Smooth muscle cell (in vitro differentiated cells): Measurements from ENCODE around the gene GPR155. TPM values are rescaled to one million over a fixed set of nuclear protein-coding genes. Genes with fewer than 3 reads are reported as not detected.

Experiments used
- DNase-seq: peaks from one replicate; lab custom pipeline; 2025; ENCODE audit not compliant: unreplicated experiment; lab: John Stamatoyannopoulos, UW
- H2AFZ ChIP-seq: fragments of 200-600 bp; sonication (generic); 2 replicates; pipeline ENCODE4 v1.6.0; 2016; ENCODE audit warnings: antibody characterized with exemption, low read depth, mild to moderate bottlenecking
- H3F3A ChIP-seq: fragments of 200-600 bp; sonication (generic); 2 replicates; pipeline ENCODE4 v1.6.0; 2017; ENCODE audit warnings: antibody characterized with exemption, low read depth
- H3K27ac ChIP-seq: fragments of 200-600 bp; sonication (generic); 2 replicates; pipeline ENCODE4 v1.5.1; 2016; ENCODE audit warnings: low read depth, mild to moderate bottlenecking
- H3K27me3 ChIP-seq: fragments of 200-600 bp; sonication (generic); 2 replicates; pipeline ENCODE4 v1.6.1; 2016; ENCODE audit warnings: low read depth, mild to moderate bottlenecking
- H3K36me3 ChIP-seq: fragments of 200-600 bp; sonication (generic); 2 replicates; pipeline ENCODE4 v1.5.1; 2016; ENCODE audit warnings: low read depth
- H3K4me1 ChIP-seq: fragments of 200-600 bp; sonication (generic); 2 replicates; pipeline ENCODE4 v1.5.1; 2016; ENCODE audit warnings: low read depth
- H3K4me2 ChIP-seq: fragments of 200-600 bp; sonication (generic); 2 replicates; pipeline ENCODE4 v1.6.0; 2016; ENCODE audit warnings: mild to moderate bottlenecking
- H3K4me3 ChIP-seq: fragments of 200-600 bp; sonication (generic); 2 replicates; pipeline ENCODE4 v1.5.1; 2016; ENCODE audit warnings: mild to moderate bottlenecking
- H3K79me2 ChIP-seq: fragments of 200-600 bp; sonication (generic); 2 replicates; pipeline ENCODE4 v1.6.0; 2016; ENCODE audit warnings: low read depth, mild to moderate bottlenecking
- H3K9ac ChIP-seq: fragments of 200-600 bp; sonication (generic); 2 replicates; pipeline ENCODE4 v1.6.0; 2016; ENCODE audit warnings: low read depth
- H3K9me3 ChIP-seq: fragments of 200-600 bp; sonication (generic); replicated peaks from 2 replicates; pipeline ENCODE4 v1.5.1; 2016; ENCODE audit warnings: low read depth
- H4K20me1 ChIP-seq: fragments of 200-600 bp; sonication (generic); 2 replicates; pipeline ENCODE4 v1.6.0; 2016; ENCODE audit warnings: low read depth
- WGBS: methylation state at CpG from one replicate; pipeline ENCODE4 v1.1.7; 2016; ENCODE audit warnings: low lambda C conversion rate; 5-methylcytosine and 5-hydroxymethylcytosine counted together
- polyA plus RNA-seq: library from polyadenylated mRNA; unstranded; fragments of >200 nt; fragmentation: Nextera tagmentation; extraction: Ambion mirVana; gene quantifications from 2 replicates; pipeline ENCODE4 v1.2.1, GENCODE V29; 2016
- total RNA-seq: library from RNA; depleted of rRNA; stranded (reverse); fragments of >200 nt; gene quantifications from 2 replicates; pipeline ENCODE4 v1.2.3, GENCODE V29; 2014
- TF ChIP-seq, protein P1 (sequence below): fragments of 200-600 bp; sonication (generic); IDR thresholded peaks from 2 replicates; pipeline ENCODE4 v1.5.1; 2017; ENCODE audit warnings: borderline replicate concordance, mild to moderate bottlenecking, antibody characterized with exemption; ENCODE audit not compliant: insufficient read depth, poor library complexity, severe bottlenecking

Gene GPR155
- total and polyA plus RNA-seq, 2 experiments from 2014 or later, result 6.9 to 10.5 TPM

DNA sequence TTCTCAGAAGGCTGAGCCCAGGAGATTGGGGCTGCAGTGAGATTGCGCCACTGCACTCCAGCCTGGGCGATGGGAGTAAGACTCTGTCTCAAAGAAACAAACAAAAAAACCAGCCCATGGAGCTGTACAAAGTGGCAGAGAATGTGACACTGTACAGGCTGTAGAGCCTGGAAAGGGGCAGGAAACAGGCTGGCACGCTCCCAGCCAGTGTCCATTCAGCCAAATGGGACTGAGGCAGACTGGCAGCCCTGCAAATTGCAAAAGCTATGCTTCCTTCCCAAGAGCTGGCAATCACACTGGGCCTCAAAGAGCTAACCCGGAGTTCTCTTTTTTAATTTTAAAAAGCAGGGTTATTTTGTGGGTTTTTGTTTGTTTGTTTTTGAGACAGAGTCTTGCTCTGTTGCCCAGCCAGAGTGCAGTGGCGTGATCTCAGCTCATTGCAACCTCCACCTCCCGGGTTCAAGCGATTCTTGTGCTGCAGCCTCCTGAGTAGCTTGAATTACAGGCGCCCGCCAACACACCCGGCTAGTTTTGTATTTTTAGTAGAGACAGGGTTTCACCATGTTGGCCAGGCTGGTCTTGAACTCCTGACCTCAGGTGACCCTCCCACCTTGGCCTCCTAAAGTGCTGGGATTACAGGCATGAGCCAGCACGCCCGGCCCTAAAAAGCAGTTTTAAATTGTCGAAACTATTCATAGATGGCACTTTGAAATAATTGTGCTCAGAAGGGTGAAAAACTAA lies 48.5 kb downstream of the GPR155 start:
- Histone ChIP-seq H3K27ac (no peak overlapping the region), H3K36me3 (no peaks in the 10 kb centered on the region), H3F3A (peaks cover 8% of the 10 kb centered on the region), H2AFZ (no peak overlapping the region), H3K4me3 (no peak overlapping the region), H3K4me1 (peaks cover 3% of the 10 kb centered on the region), H3K9ac (no peak overlapping the region), H3K9me3 (no peaks in the 10 kb centered on the region), H4K20me1 (no peaks in the 10 kb centered on the region), H3K79me2 (no peaks in the 10 kb centered on the region), H3K27me3 (no peaks in the 10 kb centered on the region), H3K4me2 (no peak overlapping the region)
- 88% methylated on average over 13 of the region's 13 CpGs for WGBS
- TF ChIP-seq, protein P1, sequence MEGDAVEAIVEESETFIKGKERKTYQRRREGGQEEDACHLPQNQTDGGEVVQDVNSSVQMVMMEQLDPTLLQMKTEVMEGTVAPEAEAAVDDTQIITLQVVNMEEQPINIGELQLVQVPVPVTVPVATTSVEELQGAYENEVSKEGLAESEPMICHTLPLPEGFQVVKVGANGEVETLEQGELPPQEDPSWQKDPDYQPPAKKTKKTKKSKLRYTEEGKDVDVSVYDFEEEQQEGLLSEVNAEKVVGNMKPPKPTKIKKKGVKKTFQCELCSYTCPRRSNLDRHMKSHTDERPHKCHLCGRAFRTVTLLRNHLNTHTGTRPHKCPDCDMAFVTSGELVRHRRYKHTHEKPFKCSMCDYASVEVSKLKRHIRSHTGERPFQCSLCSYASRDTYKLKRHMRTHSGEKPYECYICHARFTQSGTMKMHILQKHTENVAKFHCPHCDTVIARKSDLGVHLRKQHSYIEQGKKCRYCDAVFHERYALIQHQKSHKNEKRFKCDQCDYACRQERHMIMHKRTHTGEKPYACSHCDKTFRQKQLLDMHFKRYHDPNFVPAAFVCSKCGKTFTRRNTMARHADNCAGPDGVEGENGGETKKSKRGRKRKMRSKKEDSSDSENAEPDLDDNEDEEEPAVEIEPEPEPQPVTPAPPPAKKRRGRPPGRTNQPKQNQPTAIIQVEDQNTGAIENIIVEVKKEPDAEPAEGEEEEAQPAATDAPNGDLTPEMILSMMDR, result no peak
- DNase-seq, result no peak

DNA sequence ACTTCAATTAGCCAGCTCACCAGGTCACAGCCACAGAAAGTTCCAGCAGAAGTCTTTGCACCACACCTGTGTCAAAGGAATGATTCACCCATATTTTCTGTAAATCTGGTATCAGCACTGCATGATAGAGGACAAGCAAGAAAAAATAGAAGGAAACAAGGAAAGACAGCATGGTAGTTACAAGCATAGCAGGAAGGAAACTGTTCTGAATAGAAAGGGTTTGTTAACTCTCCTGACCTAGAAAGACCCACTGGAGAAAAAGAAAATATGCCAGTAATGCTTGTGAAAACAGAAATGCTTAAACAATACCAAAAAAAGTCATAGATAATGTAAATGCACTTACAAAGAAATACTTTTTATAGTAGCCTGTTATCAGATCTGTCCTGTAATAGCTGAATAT lies 50.5 kb downstream of the GPR155 start:
- Histone ChIP-seq H3K4me2 (no peak overlapping the region), H3F3A (peaks cover 5% of the 10 kb centered on the region), H3K9me3 (no peaks in the 10 kb centered on the region), H3K4me3 (no peak overlapping the region), H3K9ac (no peak overlapping the region), H2AFZ (no peak overlapping the region), H3K4me1 (no peaks in the 10 kb centered on the region), H3K79me2 (no peaks in the 10 kb centered on the region), H3K27ac (no peak overlapping the region), H4K20me1 (no peaks in the 10 kb centered on the region), H3K36me3 (no peaks in the 10 kb centered on the region), H3K27me3 (no peaks in the 10 kb centered on the region)
- TF ChIP-seq, protein P1, result no peak
- no peak for DNase-seq

DNA sequence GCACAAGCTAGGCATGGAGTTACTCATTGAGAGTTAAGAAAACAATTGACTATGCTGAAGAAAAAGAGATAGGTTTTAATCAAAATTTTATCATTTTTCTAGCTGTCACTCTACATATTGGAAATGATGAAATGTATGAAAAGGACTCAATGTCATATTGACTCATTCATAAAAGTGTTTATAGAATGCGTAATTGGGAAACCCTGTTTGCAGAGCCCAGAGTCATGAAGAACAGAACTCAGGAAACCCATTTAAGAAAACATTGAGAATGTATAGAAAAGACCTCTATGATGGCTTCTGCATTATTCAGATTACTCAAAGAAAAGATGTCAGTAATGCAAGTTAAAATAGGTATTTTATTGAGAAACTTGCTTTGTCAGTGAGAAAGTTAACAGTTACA lies 54.9 kb downstream of the GPR155 start:
- no peak for DNase-seq
- no peak overlapping the region for H2AFZ ChIP-seq
- no peaks in the 10 kb centered on the region for H3K27me3 ChIP-seq
- H3K4me3 ChIP-seq, result no peak overlapping the region
- 98% methylated on average over 1 of the region's 1 CpG for WGBS
- TF ChIP-seq, protein P1, result no peak
- no peak overlapping the region for H3K27ac ChIP-seq
- no peak overlapping the region for H3K9ac ChIP-seq
- H3K36me3 ChIP-seq, result peaks cover 10% of the 10 kb centered on the region
- no peaks in the 10 kb centered on the region for H3K4me1 ChIP-seq
- no peaks in the 10 kb centered on the region for H3F3A ChIP-seq
- no peaks in the 10 kb centered on the region for H3K9me3 ChIP-seq
- H4K20me1 ChIP-seq, result no peaks in the 10 kb centered on the region
- no peak overlapping the region for H3K4me2 ChIP-seq
- H3K79me2 ChIP-seq, result no peaks in the 10 kb centered on the region

DNA sequence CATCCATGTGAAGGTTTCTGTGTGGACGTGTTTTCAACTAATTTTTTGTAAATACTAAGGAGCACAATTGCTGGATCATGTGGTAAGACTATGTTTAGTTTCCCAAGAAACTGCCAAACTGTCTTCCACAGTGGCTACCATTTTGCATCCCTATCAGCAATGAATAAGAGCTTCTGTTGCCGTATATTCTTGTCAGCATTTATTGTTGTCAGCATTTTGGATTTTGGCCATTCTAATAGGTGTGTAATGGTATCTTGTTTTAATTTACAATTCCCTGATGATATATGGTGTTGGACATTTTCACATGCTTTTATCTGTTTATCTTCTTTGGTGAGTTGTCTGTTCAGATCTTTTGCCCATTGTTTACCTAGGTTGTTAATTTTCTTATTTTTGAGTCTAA lies 56.8 kb downstream of the GPR155 start:
- H3K4me1 ChIP-seq, result no peaks in the 10 kb centered on the region
- no peaks in the 10 kb centered on the region for H3F3A ChIP-seq
- no peak overlapping the region for H3K4me2 ChIP-seq
- H3K4me3 ChIP-seq, result no peak overlapping the region
- H4K20me1 ChIP-seq, result no peaks in the 10 kb centered on the region
- no peaks in the 10 kb centered on the region for H3K79me2 ChIP-seq
- no peak overlapping the region for H2AFZ ChIP-seq
- H3K36me3 ChIP-seq, result peaks cover 10% of the 10 kb centered on the region
- no peak for DNase-seq
- H3K27ac ChIP-seq, result no peak overlapping the region
- no peaks in the 10 kb centered on the region for H3K27me3 ChIP-seq
- 97% methylated on average over 2 of the region's 2 CpGs for WGBS
- no peaks in the 10 kb centered on the region for H3K9me3 ChIP-seq
- TF ChIP-seq, protein P1, result no peak
- no peak overlapping the region for H3K9ac ChIP-seq
